Medulla oblongata (tissue), 1 donor: ENCODE results near the gene ADCK1.
"Not testable (repeated sequence)": the region's sequence is repeated elsewhere in the genome, so short reads cannot be mapped to it uniquely, and the experiment has no call there.

Experiments used
- DNase-seq: peaks from one replicate; pipeline ENCODE4 v3.0.0-alpha.2; 2015; ENCODE audit errors: extremely low spot score

ADCK1 gene

GRCh38 chr14:77902811-77903210, 102.9 kb downstream of the ADCK1 start:
- no peak for DNase-seq

GRCh38 chr14:77903221-77903620, 103.3 kb downstream of the ADCK1 start:
- DNase-seq = no peak

GRCh38 chr14:77903937-77904617, 104.2 kb downstream of the ADCK1 start:
- no peak for DNase-seq

DNA sequence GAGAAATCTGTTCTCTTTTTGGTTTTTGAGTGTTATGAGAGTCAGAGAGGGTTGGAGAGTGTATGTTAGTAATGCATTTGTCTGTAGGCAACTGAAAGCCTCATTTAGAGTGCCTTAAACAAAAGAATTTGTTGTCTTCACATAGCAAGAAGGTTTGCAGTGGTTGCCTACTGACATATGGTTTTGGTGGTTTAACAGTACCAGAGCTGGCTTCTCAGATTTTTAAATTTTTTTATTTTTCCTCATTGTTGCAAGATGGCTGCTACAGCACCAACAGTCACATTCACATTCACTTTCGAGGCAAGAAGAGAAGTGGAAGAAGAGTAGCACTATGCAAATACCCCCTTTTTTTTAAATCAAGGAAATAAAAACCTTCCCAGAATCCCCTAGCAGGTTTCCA, 106.5 kb downstream of the ADCK1 start:
- no peak for DNase-seq

- no peak for DNase-seq
Observed at GRCh38 chr14:77908847-77909246, 108.9 kb downstream of the ADCK1 start.

- peak; percentile 77 for DNase-seq
Observed at GRCh38 chr14:77909911-77910310, 110.0 kb downstream of the ADCK1 start.

- DNase-seq = no peak
Observed at GRCh38 chr14:77910506-77910905, 110.6 kb downstream of the ADCK1 start.

DNA sequence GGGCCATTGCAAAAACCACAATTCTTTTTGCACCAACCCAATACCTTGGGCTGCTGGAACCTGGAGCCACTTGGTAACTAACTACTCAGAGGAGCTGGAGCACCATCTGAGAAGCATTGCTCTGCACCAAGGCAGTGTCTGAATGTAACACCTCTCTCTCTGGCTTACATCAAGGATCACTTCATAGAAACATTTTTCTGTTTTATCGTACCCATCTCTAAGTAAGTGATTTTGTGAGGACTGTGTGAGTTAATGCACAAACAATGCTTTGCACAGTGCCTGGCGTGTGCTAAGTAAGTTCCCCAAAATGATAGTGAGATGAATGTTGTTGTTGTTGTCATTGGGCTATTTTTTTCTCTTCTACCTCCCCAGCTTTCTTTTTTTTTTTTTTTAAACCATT, 111.4 kb downstream of the ADCK1 start:
- DNase-seq = no peak

GRCh38 chr14:77912754-77913556, 113.0 kb downstream of the ADCK1 start:
- no peak for DNase-seq

DNA sequence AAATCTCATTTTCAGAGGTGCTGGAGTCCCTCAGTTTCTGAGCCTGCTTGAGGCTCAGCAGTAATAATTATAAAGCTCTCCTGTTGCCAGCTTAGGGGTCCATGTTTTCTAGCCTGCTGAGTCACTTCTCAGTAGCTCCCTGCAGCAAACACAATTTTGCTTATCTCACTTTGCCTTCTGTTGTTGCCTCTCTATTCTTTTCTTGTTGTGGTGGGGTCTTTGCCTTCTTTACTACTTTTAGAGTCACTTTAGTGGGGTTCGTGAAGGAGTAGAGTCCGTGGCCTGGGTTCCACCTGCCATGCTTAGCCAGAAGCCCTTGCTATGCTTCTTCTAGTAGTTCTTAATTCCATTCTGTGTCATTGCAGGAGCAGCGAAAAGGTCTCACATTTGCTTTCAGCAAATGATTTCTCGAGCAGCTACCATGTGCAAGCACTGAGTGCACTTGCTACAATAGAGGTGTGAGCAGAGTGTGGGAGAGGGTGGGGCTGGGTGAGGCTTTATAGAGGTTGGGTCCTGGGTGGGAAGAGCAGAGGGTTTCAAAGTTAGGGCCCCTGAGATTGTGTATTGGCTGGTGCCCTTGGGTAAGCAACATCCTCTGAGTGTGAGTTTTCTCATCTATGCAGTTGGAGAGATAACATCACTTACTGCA, 114.3 kb downstream of the ADCK1 start:
- DNase-seq = no peak

GRCh38 chr14:77915390-77915789, 115.5 kb downstream of the ADCK1 start:
- not testable (repeated sequence) for DNase-seq

DNA sequence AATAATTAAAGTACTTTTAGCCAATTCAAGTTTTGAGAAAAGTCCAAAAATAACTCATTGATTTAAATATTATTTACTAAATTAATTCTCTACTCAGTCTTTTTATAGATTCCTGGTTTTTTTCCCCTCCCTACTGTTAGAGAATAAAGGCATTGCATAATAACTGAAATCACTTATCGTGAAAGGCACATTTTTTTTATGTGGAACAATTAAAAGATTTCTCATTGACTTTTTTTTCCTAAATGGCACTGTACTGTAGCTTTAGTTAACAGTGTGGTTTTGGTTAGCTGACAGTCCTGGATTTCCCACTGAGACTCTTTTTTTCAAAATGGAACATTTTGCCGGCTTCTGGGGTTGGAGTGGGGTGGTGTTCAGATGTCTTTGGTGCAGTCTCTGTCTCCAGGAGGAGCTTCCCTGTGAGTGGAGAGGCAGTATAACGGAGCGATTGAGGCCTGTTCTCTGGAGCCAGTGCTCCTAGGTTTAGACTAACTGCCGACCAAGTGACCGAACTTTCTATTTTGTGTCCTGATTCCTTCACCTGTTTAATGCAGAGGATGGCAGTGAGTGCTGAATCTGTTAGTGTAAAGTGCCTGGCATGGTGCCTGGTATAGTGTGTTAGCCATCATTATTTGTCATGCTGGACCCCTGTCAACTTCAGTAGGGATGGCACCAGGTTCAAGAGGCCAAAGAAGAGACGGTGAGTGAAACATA, 117.7 kb downstream of the ADCK1 start:
- DNase-seq = no peak

DNA sequence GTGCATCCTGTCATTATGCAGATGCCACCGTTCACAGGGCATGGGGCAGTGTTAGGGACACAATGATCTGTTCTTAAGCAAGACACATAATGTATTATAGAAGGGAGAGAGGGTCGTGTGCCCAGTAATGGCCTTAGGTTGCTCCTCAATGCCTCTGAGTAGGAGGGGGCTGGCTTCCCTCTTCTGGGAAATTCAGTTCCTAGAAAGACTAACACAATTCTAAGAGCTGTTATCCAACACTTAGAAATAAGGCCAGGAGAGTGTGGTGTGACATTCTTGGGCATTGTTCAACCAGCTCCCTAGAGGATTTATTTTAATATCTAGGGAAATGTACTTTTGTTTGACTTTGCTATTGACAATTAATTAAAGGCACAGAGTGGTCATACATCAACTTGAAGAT, 118.5 kb downstream of the ADCK1 start:
- DNase-seq = no peak

DNA sequence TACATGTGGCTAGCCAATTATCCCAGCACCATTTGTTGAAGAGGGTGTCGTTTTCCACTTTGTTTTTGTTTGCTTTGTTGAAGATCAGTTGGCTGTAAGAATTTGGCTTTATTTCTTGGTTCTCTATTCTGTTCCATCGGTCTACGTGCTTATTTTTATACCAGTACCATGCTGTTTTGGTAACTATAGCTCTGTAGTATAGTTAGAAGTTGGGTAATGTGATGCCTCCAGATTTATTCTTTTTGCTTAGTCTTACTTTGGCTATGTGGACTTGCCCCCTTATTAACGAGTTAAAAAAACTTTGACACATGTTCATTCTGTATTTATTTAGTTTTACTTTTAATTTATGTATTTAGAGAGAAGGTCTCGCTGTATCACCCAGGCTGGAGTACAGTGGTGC, 120.4 kb downstream of the ADCK1 start:
- no peak for DNase-seq

- DNase-seq = no peak
Observed at GRCh38 chr14:77921818-77922217, 121.9 kb downstream of the ADCK1 start.

DNA sequence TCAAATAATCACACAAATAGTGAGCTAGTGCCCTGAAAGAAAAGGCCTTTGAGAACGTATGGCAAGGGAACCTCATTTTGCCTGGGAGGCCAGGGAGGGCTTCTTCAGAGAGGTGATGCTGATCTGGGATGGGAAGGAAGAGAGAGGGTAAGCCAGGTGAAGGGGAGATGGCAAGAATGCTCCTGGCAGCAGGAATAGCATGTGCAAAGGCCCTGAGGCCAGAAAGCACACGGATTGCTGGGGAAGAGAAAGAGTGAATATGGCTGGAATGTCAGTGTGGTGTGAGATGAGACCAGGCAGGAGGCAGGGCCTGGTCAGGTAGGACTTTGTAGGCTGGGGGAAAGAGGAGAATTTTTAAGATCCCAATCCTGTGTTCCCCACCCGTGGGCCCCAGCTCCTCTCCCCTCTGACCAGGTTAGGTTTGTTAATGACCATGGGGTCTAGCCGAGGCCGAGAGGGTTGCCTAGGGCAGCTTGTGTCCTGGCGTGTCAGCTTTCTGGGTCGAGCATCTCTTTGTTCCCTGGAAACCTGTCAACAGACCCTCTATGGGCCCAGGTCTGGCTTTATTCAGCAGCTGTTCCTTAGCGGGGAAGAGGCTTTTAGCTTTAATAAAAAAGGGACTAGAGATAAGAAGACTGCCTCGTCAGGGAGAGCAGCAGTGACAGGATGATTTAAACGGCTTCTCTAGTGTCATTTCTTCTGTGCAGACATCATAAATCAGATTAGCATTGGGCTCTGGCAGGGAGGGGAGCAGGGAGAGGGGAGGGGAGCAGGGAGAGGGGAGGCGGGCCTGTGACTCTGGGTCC, 123.4 kb downstream of the ADCK1 start:
- DNase-seq = no peak

GRCh38 chr14:77924141-77924948, 124.4 kb downstream of the ADCK1 start:
- no peak for DNase-seq

GRCh38 chr14:77926942-77927341, 127.0 kb downstream of the ADCK1 start:
- DNase-seq = no peak

DNA sequence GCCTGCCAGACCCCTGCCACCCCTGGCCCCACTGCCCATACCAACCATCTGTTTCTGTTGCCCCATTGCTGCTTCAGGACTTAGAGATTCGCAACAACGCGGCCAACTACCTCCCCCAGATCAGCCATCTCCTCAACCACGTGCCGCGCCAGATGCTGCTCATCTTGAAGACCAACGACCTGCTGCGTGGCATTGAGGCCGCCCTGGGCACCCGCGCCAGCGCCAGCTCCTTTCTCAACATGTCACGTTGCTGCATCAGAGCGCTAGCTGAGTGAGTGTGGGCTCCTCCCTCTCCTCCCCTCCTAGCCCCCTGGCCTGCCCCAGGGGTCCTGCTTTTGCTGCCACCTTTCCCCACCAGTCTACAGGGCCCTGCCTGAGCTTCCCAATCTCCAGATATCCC, 131.5 kb downstream of the ADCK1 start:
- DNase-seq = no peak

- DNase-seq = no peak
Observed at GRCh38 chr14:77936138-77936639, 136.3 kb downstream of the ADCK1 start.
